ENCODE data around the gene TMEM150A. TPM values are rescaled to one million over a fixed set of nuclear protein-coding genes. Genes with fewer than 3 reads are reported as not detected.

Gene TMEM150A
- total and polyA plus RNA-seq, 2 of the 13 experiments (the other 11 are each of a cell fraction or from before 2014, with no cell fraction given): 30.1 to 70.4 TPM

- TF ChIP-seq, protein P1, sequence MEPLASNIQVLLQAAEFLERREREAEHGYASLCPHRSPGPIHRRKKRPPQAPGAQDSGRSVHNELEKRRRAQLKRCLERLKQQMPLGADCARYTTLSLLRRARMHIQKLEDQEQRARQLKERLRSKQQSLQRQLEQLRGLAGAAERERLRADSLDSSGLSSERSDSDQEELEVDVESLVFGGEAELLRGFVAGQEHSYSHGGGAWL (CRISPR knock-in tag; IDR thresholded peaks at IDR 0.05): no peak
- TF ChIP-seq MEF2D (CRISPR knock-in tag; IDR thresholded peaks at IDR 0.05) (peak; percentile 76; the same call in 1 of the 2 replicates), PAWR (CRISPR knock-in tag; IDR thresholded peaks at IDR 0.05; ENCODE audit: borderline replicate concordance) (no peak), NFATC3 (CRISPR knock-in tag; IDR thresholded peaks at IDR 0.05) (no peak), ZNF552 (CRISPR knock-in tag; IDR thresholded peaks at IDR 0.05; ENCODE audit: borderline replicate concordance) (no peak), SIN3B (IDR thresholded peaks at IDR 0.05; ENCODE audit: low read length) (no peak), ZC3H13 (CRISPR knock-in tag; IDR thresholded peaks at IDR 0.05) (no peak), ZNF850 (CRISPR knock-in tag; conservative IDR thresholded peaks at IDR 0.05) (no peak), SP140L (CRISPR knock-in tag; IDR thresholded peaks at IDR 0.05; ENCODE audit: borderline replicate concordance) (no peak), SOX5 (CRISPR knock-in tag; IDR thresholded peaks at IDR 0.05; ENCODE audit: borderline replicate concordance) (peak; percentile 73), SMYD3 (CRISPR knock-in tag; IDR thresholded peaks at IDR 0.05) (peak; percentile 12; the same call in 1 of the 2 replicates), ZKSCAN1 (IDR thresholded peaks at IDR 0.05; ENCODE audit: low read length) (no peak), HHEX (CRISPR knock-in tag; IDR thresholded peaks at IDR 0.05) (no peak), GLMP (CRISPR knock-in tag; IDR thresholded peaks at IDR 0.05; ENCODE audit: borderline replicate concordance) (no peak), NFYC (CRISPR knock-in tag; IDR thresholded peaks at IDR 0.05) (no peak), MATR3 (CRISPR knock-in tag; IDR thresholded peaks at IDR 0.05) (no peak), MXD4 (CRISPR knock-in tag; IDR thresholded peaks at IDR 0.05) (no peak), HOXA7 (CRISPR knock-in tag; IDR thresholded peaks at IDR 0.05) (no peak), TMF1 (CRISPR knock-in tag; IDR thresholded peaks at IDR 0.05; ENCODE audit: low read depth) (no peak), MAFF (IDR thresholded peaks at IDR 0.05; ENCODE audit: low read depth, low read length) (peak; percentile 32), HBP1 (CRISPR knock-in tag; IDR thresholded peaks at IDR 0.05; ENCODE audit: low read depth) (0 out of 2 replicates have a peak, but pooled peaks have one; percentile 3), ZNF746 (CRISPR knock-in tag; IDR thresholded peaks at IDR 0.05) (0 out of 2 replicates have a peak, but pooled peaks have one; percentile 65), ZNF792 (CRISPR knock-in tag; IDR thresholded peaks at IDR 0.05) (no peak; the same call in 1 of the 2 replicates), MAFG (CRISPR knock-in tag; IDR thresholded peaks at IDR 0.05) (0 out of 2 replicates have a peak, but pooled peaks have one; percentile 63), KDM5B (CRISPR knock-in tag; IDR thresholded peaks at IDR 0.05; ENCODE audit: borderline replicate concordance) (0 out of 2 replicates have a peak, but pooled peaks have one; percentile 17), ZSCAN25 (CRISPR knock-in tag; IDR thresholded peaks at IDR 0.05) (peak; percentile 80), FOSL1 (CRISPR knock-in tag; IDR thresholded peaks at IDR 0.05; ENCODE audit: borderline replicate concordance) (no peak), ZNF513 (CRISPR knock-in tag; conservative IDR thresholded peaks at IDR 0.05) (no peak), NR3C1 (CRISPR knock-in tag; IDR thresholded peaks at IDR 0.05) (no peak)
These were observed 12.3 kb downstream of the TMEM150A start (continued) for GRCh38 chr2:85589982-85590791.
